PC-3 (cell line): ENCODE measurements around the gene LPAR1. TPM values are rescaled to one million over a fixed set of nuclear protein-coding genes. Genes with fewer than 3 reads are reported as not detected.

Source experiments
- ATAC-seq: fragments of 200-7000 bp; cut with Tn5 transposase; 2 replicates; pipeline ENCODE4 v1.9.1; 2020; ENCODE audit warnings: mild to moderate bottlenecking, moderate library complexity
- BruUV-seq: library from RNA; stranded (reverse); fragments of 400-500 nt; replicated peaks from 2 replicates; lab custom pipeline; 2021; lab: Mats Ljungman, UMichigan
- CTCF ChIA-PET: fragments of 300-600 bp; sonication (Branson Sonifier 250); formaldehyde crosslinking; loops from one replicate; lab custom pipeline; 2022; ENCODE audit warnings: antibody characterized with exemption; lab: Charles Lee
- POLR2A ChIA-PET: fragments of 300-600 bp; sonication (Branson Sonifier 250); formaldehyde crosslinking; loops from one replicate; lab custom pipeline; 2022; ENCODE audit warnings: antibody characterized with exemption; ENCODE audit not compliant: unreplicated experiment; lab: Charles Lee
- DNase-seq: peaks from one replicate; pipeline ENCODE4 v3.0.0-alpha.2; 2015
- H2AFZ ChIP-seq: fragments of 300-600 bp; sonication (generic); 2 replicates; pipeline ENCODE4 v1.6.0; 2016; ENCODE audit warnings: antibody characterized with exemption, low read length
- H3F3A ChIP-seq: fragments of 300-600 bp; sonication (generic); one replicate; pipeline ENCODE4 v1.6.0; 2017; ENCODE audit warnings: antibody characterized with exemption, low read length, control low read depth, mild to moderate bottlenecking; ENCODE audit not compliant: unreplicated experiment
- H3K27ac ChIP-seq: fragments of 300-600 bp; sonication (generic); 2 replicates; pipeline ENCODE4 v1.5.1; 2016; ENCODE audit warnings: mild to moderate bottlenecking, low read length
- H3K27me3 ChIP-seq: fragments of 300-600 bp; sonication (generic); 2 replicates; pipeline ENCODE4 v1.6.1; 2016; ENCODE audit warnings: low read length, mixed read lengths
- H3K36me3 ChIP-seq: fragments of 300-600 bp; sonication (generic); 2 replicates; pipeline ENCODE4 v1.6.1; 2016; ENCODE audit warnings: low read depth, mixed run types, low read length, mixed read lengths
- H3K4me1 ChIP-seq: fragments of 300-600 bp; sonication (generic); 2 replicates; pipeline ENCODE4 v1.5.1; 2016; ENCODE audit warnings: low read length; ENCODE audit not compliant: insufficient read depth
- H3K4me2 ChIP-seq: fragments of 300-600 bp; sonication (generic); 2 replicates; pipeline ENCODE4 v1.6.0; 2016; ENCODE audit warnings: low read length
- H3K4me3 ChIP-seq: fragments of 300-600 bp; sonication (generic); 2 replicates; pipeline ENCODE4 v1.5.1; 2016; ENCODE audit warnings: mild to moderate bottlenecking, low read length, mixed read lengths
- H3K79me2 ChIP-seq: fragments of 300-600 bp; sonication (generic); 2 replicates; pipeline ENCODE4 v1.6.1; 2017; ENCODE audit warnings: low read length, mixed read lengths
- H3K9ac ChIP-seq: fragments of 300-600 bp; sonication (generic); 2 replicates; pipeline ENCODE4 v1.6.0; 2016; ENCODE audit warnings: mild to moderate bottlenecking, low read length
- H3K9me2 ChIP-seq: fragments of 300-600 bp; sonication (generic); replicated peaks from 2 replicates; pipeline ENCODE4 v1.6.1; 2016; ENCODE audit warnings: mixed run types, low read length, mixed read lengths
- H3K9me3 ChIP-seq: fragments of 300-600 bp; sonication (generic); 2 replicates; pipeline ENCODE4 v1.6.1; 2016; ENCODE audit warnings: low read length, mixed read lengths
- H4K20me1 ChIP-seq: fragments of 300-600 bp; sonication (generic); 2 replicates; pipeline ENCODE4 v1.6.1; 2016; ENCODE audit warnings: low read length, mixed read lengths
- CTCF ChIP-seq: fragments of 300-600 bp; sonication (generic); conservative IDR thresholded peaks from 2 replicates; pipeline ENCODE4 v1.5.1; 2017; ENCODE audit warnings: antibody characterized with exemption, low read depth, mild to moderate bottlenecking, low read length
- EZH2 ChIP-seq: fragments of 300-600 bp; sonication (generic); IDR thresholded peaks from one replicate; pipeline ENCODE4 v1.6.1; 2017; ENCODE audit warnings: antibody characterized with exemption, mild to moderate bottlenecking, low read length; ENCODE audit not compliant: unreplicated experiment
- EZH2phosphoT487 ChIP-seq: fragments of 300-600 bp; sonication (generic); IDR thresholded peaks from 2 replicates; pipeline ENCODE4 v1.6.1; 2018; ENCODE audit warnings: mild to moderate bottlenecking, antibody characterized with exemption, low read length, borderline replicate concordance
- intact Hi-C: fragments of 100-400 bp; cut with micrococcal nuclease; formaldehyde crosslinking; loops from 2 replicates; pipeline ENCODE4 v1.9.0; 2023
- total RNA-seq: library from RNA; depleted of rRNA; stranded (reverse); fragments of >200 nt; gene quantifications from 2 replicates; pipeline ENCODE4 v1.2.3, GENCODE V29; 2014

LPAR1 gene
- total RNA-seq, 1 experiment from 2014 or later = 67.9 TPM

- ChIA-PET CTCF (no interaction called here), POLR2A (no interaction called here)
- Histone ChIP-seq H3K36me3 (peaks cover 55% of the 10 kb centered on the region), H2AFZ (no peak overlapping the region), H3K4me1 (peaks cover 52% of the 10 kb centered on the region), H3K4me3 (no peak overlapping the region), H3K27ac (peak overlapping the region; percentile 65), H3K79me2 (peaks cover 95% of the 10 kb centered on the region), H3F3A (peaks cover 9% of the 10 kb centered on the region), H3K9ac (no peak overlapping the region), H3K27me3 (no peaks in the 10 kb centered on the region), H3K9me3 (no peaks in the 10 kb centered on the region), H3K9me2 (no peaks in the 10 kb centered on the region), H3K4me2 (peak overlapping the region; percentile 14), H4K20me1 (no peaks in the 10 kb centered on the region)
- intact Hi-C loops = no loop called here
- no TSS peak for BruUV-seq
- TF ChIP-seq CTCF (no peak), EZH2 (no peak), EZH2phosphoT487 (no peak)
- ATAC-seq (peak; percentile 8; the same call in 1 of the 2 replicates), DNase-seq (no peak)
Measured at GRCh38 chr9:110951805-110952539, 86.3 kb downstream of the LPAR1 start.

- no peaks in the 10 kb centered on the region for H4K20me1 ChIP-seq
- ChIA-PET CTCF (no interaction called here), POLR2A (interaction anchor here (0.7 kb wide), 2 partner anchors 412 to 1227 kb away, joined by 9 to 15 read pairs; no protein-coding TSS in a partner anchor)
- no peaks in the 10 kb centered on the region for H3K27me3 ChIP-seq
- peak; percentile 44 for DNase-seq
- H3F3A ChIP-seq = peaks cover 9% of the 10 kb centered on the region
- peaks cover 52% of the 10 kb centered on the region for H3K4me1 ChIP-seq
- H3K4me2 ChIP-seq = peak overlapping the region; percentile 45
- H3K9ac ChIP-seq = peak overlapping the region; percentile 31; the same call in 1 of the 2 replicates
- no peak overlapping the region for H2AFZ ChIP-seq
- peak; percentile 47 for ATAC-seq
- BruUV-seq = no TSS peak
- peaks cover 53% of the 10 kb centered on the region for H3K36me3 ChIP-seq
- H3K9me2 ChIP-seq = no peaks in the 10 kb centered on the region
- H3K4me3 ChIP-seq = no peak overlapping the region
- TF ChIP-seq CTCF (no peak), EZH2phosphoT487 (no peak), EZH2 (no peak)
- H3K9me3 ChIP-seq = no peaks in the 10 kb centered on the region
- intact Hi-C loops = no loop called here
- peaks cover 99% of the 10 kb centered on the region for H3K79me2 ChIP-seq
- H3K27ac ChIP-seq = peak overlapping the region; percentile 65
Measured at GRCh38 chr9:110950041-110950645, 88.1 kb downstream of the LPAR1 start.

- Histone ChIP-seq H3K9ac (no peak overlapping the region), H3F3A (peaks cover 9% of the 10 kb centered on the region), H3K4me1 (peaks cover 46% of the 10 kb centered on the region), H3K36me3 (peaks cover 49% of the 10 kb centered on the region), H3K9me3 (no peaks in the 10 kb centered on the region), H3K4me3 (no peak overlapping the region), H3K27me3 (no peaks in the 10 kb centered on the region), H3K79me2 (peaks cover 99% of the 10 kb centered on the region), H2AFZ (no peak overlapping the region), H3K4me2 (no peak overlapping the region), H4K20me1 (no peaks in the 10 kb centered on the region), H3K27ac (peak overlapping the region; percentile 65), H3K9me2 (no peaks in the 10 kb centered on the region)
- no peak for ATAC-seq
- intact Hi-C loops = no loop called here
- DNase-seq = no peak
- ChIA-PET POLR2A (no interaction called here), CTCF (no interaction called here)
- no TSS peak for BruUV-seq
- no peak for TF ChIP-seq EZH2phosphoT487
- no peak for TF ChIP-seq EZH2
- TF ChIP-seq CTCF = no peak
Measured at GRCh38 chr9:110949081-110949480, 89.2 kb downstream of the LPAR1 start.
